Embryonic facial prominence (tissue), 1 donor: Measurements from ENCODE around the gene DIRAS3.
"Not testable (repeated sequence)": the region's sequence is repeated elsewhere in the genome, so short reads cannot be mapped to it uniquely, and the experiment has no call there.

ENCODE experiments used
- DNase-seq: peaks from one replicate; pipeline ENCODE4 v3.0.0-alpha.2; 2016; ENCODE audit errors: extremely low spot score

The DIRAS3 gene

DNA sequence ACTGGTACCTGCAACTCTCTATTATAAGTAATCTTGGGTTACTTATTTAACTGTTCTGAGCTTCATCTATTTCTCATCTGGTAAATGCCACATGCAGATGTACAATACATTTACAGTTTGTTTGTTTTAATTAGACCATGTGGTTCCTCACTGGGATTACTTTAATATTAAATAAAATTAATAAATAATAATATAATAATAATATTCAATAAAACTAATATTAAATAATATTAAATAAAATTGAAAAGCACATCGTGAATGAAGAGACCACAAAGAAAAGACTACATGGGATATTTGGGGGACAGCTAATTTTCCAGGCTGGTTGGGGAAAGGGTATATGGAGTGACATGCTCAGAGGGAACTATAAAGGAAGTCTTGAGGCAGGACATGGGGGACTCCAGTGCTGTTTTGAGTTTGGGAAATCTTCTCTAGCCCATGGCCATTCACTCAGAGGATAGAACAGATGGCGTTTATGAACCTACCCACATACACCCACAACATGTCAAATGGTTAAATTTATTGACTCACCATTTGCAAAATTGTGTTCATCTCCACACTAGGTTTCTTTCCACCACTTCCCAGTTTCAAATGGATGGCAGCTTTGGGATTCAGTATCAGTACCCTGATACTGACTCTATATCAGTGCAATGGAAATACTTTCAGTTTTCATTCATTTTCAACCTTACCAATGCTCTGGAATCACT is 25.6 kb downstream of the DIRAS3 start:
- no peak for DNase-seq

DNA sequence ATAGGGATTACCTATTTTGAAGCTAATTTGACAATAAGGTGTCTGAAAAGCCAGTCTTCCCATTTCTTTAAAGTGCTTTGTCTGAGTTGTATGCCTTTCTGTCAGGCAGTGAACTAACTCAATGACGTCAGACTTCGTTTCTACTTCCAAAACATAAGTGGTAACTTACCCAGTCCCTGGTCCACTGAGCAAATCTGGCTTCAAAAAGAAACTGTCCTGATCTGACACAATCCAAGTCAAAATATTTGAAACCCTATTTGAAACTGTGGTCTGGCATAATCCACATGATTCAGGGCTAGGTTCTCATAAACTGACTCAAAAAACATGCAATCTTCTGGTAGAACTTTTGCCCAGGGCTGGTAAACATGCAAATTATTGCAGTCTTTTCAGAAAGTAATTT is 34.0 kb downstream of the DIRAS3 start:
- DNase-seq: no peak

GRCh38 chr1:68015971-68016370 is 34.5 kb downstream of the DIRAS3 start:
- no peak for DNase-seq

GRCh38 chr1:68015369-68015768 is 35.1 kb downstream of the DIRAS3 start:
- DNase-seq: no peak

- no peak for DNase-seq
These were observed 37.1 kb downstream of the DIRAS3 start for GRCh38 chr1:68013351-68013750.

DNA sequence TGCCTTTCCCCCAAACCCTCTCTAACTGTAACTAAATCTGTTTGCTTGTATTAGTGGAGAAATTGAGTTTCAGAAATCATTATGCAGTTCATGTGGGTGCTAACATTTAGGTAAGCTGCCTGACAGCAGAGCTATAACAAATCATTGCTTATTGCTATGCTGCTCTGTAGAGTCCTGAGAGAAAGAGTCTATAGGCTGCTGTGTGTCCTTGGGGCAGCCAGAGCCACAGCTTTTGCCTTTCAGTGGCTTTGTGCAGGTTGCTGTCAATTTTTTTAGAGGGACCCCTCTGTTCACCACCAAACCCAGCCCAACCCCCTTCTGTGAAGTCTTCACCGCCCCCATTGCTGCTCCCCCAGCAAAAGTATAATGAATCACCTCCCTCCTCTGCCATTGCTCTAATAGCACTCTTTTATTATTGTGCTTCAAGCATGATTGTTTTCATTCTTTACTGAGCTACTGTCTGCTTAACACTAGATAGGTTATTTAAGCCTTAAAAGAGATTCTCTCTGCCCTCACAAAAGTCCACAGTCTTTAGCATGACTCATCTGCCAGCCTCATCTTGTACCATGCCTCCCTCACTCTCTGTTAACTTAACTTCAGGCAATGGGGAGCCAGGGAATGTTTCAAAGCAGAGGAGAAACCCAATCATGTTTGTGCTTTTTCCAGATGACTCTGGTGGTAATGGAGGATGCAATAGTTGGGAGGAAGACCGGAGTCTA is 38.6 kb downstream of the DIRAS3 start:
- DNase-seq: no peak

DNA sequence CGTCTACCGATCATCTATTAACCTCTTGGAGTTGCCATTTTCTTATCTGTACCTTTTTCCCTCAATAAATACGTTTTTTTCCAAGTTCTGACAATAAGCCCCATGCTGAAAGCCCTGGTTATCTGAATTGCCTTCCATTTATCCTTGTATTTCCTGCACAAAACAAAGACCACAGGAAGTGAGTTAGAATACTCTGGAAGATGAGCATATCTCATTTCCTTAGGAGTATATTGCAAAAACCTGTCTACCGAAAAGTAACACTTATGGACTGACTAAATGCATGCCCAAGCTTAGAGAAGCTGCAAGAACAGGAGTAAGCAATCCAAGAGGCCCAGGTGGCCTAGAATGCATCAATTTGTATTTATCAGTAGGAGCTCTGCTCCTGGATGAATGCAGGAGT is 39.9 kb downstream of the DIRAS3 start:
- DNase-seq: no peak

DNA sequence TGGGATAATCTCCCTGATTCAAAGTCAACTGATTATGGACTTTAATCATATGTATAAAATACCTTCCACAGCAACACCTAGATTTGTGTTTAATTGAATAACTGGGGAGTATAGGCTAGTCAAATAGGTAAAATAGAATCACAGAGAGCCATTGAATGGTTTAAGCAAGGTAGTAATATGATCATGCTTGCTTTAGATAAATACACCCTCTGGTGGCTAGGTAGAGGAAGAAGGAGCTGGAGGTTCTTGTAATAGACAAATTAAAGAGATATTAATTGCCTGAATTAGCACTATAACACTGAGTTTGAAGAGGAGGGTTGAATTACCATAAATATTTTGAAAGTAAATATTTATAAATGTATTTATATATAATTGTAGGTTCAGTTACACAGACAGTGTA is 40.3 kb downstream of the DIRAS3 start:
- DNase-seq: no peak

GRCh38 chr1:68003626-68004025 is 46.8 kb downstream of the DIRAS3 start:
- not testable (repeated sequence) for DNase-seq

- DNase-seq: no peak
These were observed 50.2 kb downstream of the DIRAS3 start for GRCh38 chr1:68000191-68000590.

DNA sequence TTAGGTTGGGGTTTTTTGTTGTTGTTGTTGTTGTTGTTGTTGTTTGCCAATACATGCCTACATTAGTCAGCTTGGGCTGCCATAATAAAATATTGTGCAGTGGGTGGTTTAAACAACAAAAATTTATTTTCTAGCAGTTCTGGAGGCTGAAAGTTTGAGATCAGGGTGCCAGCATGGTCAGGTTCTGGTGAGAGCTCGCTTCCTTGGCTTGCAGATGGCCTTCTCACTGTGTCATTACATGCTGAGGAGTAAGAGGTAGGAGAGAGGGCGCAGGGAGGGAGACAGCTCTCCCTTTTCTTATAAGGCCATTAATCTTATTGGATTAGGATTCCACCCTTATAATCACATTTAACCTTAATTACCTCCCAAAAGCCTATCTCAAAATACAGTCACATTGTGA is 52.7 kb downstream of the DIRAS3 start:
- no peak for DNase-seq
